ENCODE results near the gene FABP7. TPM values are rescaled to one million over a fixed set of nuclear protein-coding genes. Genes with fewer than 3 reads are reported as not detected.

The FABP7 gene
- total and polyA plus RNA-seq, 2 of the 13 experiments (the other 11 are each of a cell fraction or from before 2014, with no cell fraction given) = not detected

DNA sequence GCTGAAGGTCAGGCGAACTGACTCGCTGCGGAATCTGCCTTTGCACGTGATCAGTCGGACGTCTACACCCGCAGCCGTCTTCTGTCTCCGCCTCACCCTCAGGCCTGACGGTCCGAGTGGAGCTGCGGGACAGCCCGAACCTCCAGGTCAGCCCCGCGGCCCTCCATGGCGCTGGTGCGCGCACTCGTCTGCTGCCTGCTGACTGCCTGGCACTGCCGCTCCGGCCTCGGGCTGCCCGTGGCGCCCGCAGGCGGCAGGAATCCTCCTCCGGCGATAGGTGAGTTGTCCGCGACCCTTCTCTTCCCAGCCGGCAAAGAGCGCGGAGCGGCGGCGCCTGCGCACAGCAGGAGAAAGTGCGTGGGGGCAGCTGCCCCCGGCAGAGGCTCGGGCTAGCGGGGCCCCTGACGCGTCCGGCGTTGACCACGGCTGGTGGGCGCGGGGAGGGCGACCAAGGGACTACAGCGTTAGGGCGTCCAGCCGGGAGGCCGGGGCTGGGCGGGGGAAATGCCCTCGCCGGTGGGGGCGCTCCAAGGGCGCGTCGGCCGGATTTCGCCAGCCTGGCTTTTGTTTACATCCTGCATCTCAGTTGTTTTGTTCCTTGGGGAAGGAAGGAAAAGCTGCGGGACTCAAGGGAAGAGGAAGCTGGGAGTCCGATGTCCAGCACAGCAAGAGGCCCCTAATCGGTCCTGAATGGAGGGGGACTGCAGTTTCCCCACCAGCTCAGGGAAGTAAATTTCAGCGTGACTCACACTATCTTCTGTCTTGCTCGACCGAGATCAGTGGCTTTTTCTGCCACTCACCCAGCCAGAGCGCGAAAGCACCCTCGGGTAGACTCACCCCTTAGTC, 9.9 kb downstream of the FABP7 start, which contains the start of gene SMPDL3A (continued):
- TF ChIP-seq TSC22D2 (CRISPR knock-in tag; IDR thresholded peaks at IDR 0.05; ENCODE audit: borderline replicate concordance) (peak; percentile 41; the same call in 1 of the 2 replicates), SETDB1 (CRISPR knock-in tag; IDR thresholded peaks at IDR 0.05; ENCODE audit: borderline replicate concordance) (no peak), ZNF619 (CRISPR knock-in tag; IDR thresholded peaks at IDR 0.05) (peak; percentile 91), THYN1 (CRISPR knock-in tag; IDR thresholded peaks at IDR 0.05; ENCODE audit: borderline replicate concordance, low read depth) (peak; percentile 97; the same call in 1 of the 2 replicates), NRL (CRISPR knock-in tag; IDR thresholded peaks at IDR 0.05; ENCODE audit: borderline replicate concordance) (peak; percentile 90; the same call in 1 of the 2 replicates), NFE2 (CRISPR knock-in tag; IDR thresholded peaks at IDR 0.05) (no peak), ZFX (CRISPR knock-in tag; IDR thresholded peaks at IDR 0.05; ENCODE audit: low read depth) (peak; percentile 94), NR1H2 (CRISPR knock-in tag; IDR thresholded peaks at IDR 0.05; ENCODE audit: borderline replicate concordance, low read depth) (peak; percentile 94), AGO2 (optimal IDR thresholded peaks at IDR 0.05; ENCODE audit: low read depth, low read length) (peak; percentile 64), KAT8 (CRISPR knock-in tag; IDR thresholded peaks at IDR 0.05) (peak; percentile 91), FOXJ3 (CRISPR knock-in tag; IDR thresholded peaks at IDR 0.05; ENCODE audit: borderline replicate concordance) (no peak; the same call in 1 of the 2 replicates), IRX3 (CRISPR knock-in tag; IDR thresholded peaks at IDR 0.05; ENCODE audit: borderline replicate concordance, low read depth) (peak; percentile 95), MEIS1 (CRISPR knock-in tag; IDR thresholded peaks at IDR 0.05; ENCODE audit: borderline replicate concordance) (peak; percentile 96), ERF (CRISPR knock-in tag; IDR thresholded peaks at IDR 0.05) (peak; percentile 97), RELA (CRISPR knock-in tag; IDR thresholded peaks at IDR 0.05) (no peak), HOXD1 (CRISPR knock-in tag; IDR thresholded peaks at IDR 0.05) (peak; percentile 82; the same call in 1 of the 2 replicates), PITX1 (CRISPR knock-in tag; IDR thresholded peaks at IDR 0.05) (peak; percentile 56), MBD4 (IDR thresholded peaks at IDR 0.05; ENCODE audit: borderline replicate concordance, low read length) (no peak), ZNF577 (CRISPR knock-in tag; IDR thresholded peaks at IDR 0.05; ENCODE audit: borderline replicate concordance, low read depth) (no peak), MXD4 (CRISPR knock-in tag; IDR thresholded peaks at IDR 0.05) (peak; percentile 81), NR2F2 (IDR thresholded peaks at IDR 0.05; ENCODE audit: borderline replicate concordance, low read depth) (peak; percentile 64; the same call in 1 of the 2 replicates), AKAP8 (CRISPR knock-in tag; IDR thresholded peaks at IDR 0.05) (peak; percentile 70; the same call in 1 of the 2 replicates), POLR2AphosphoS5 (IDR thresholded peaks at IDR 0.05; ENCODE audit: low read depth, low read length) (peak; percentile 60)
- TF ChIP-seq, protein P1, sequence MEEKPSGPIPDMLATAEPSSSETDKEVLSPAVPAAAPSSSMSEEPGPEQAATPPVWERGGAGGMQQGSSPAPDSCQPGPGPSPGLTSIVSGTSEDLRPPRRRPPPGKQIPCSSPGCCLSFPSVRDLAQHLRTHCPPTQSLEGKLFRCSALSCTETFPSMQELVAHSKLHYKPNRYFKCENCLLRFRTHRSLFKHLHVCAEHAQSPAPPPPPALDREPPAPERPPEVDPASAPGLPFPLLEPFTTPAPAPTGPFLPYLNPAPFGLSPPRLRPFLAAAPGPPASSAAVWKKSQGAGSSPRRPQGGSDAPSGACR (CRISPR knock-in tag; IDR thresholded peaks at IDR 0.05) = peak; percentile 91
- TF ChIP-seq, protein P2, sequence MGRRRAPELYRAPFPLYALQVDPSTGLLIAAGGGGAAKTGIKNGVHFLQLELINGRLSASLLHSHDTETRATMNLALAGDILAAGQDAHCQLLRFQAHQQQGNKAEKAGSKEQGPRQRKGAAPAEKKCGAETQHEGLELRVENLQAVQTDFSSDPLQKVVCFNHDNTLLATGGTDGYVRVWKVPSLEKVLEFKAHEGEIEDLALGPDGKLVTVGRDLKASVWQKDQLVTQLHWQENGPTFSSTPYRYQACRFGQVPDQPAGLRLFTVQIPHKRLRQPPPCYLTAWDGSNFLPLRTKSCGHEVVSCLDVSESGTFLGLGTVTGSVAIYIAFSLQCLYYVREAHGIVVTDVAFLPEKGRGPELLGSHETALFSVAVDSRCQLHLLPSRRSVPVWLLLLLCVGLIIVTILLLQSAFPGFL (CRISPR knock-in tag; IDR thresholded peaks at IDR 0.05) = 0 out of 2 replicates have a peak, but pooled peaks have one; percentile 23
- TF ChIP-seq, protein P3, sequence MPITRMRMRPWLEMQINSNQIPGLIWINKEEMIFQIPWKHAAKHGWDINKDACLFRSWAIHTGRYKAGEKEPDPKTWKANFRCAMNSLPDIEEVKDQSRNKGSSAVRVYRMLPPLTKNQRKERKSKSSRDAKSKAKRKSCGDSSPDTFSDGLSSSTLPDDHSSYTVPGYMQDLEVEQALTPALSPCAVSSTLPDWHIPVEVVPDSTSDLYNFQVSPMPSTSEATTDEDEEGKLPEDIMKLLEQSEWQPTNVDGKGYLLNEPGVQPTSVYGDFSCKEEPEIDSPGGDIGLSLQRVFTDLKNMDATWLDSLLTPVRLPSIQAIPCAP (CRISPR knock-in tag; IDR thresholded peaks at IDR 0.05; ENCODE audit: low read depth) = peak; percentile 85; the same call in 1 of the 2 replicates
- TF ChIP-seq, protein P4, sequence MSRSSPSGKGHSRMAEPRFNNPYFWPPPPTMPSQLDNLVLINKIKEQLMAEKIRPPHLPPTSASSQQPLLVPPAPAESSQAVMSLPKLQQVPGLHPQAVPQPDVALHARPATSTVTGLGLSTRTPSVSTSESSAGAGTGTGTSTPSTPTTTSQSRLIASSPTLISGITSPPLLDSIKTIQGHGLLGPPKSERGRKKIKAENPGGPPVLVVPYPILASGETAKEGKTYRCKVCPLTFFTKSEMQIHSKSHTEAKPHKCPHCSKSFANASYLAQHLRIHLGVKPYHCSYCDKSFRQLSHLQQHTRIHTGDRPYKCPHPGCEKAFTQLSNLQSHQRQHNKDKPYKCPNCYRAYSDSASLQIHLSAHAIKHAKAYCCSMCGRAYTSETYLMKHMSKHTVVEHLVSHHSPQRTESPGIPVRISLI (CRISPR knock-in tag; IDR thresholded peaks at IDR 0.05; ENCODE audit: borderline replicate concordance) = no peak; the same call in 1 of the 2 replicates
